ENCODE results near the gene CPA4.

DNA sequence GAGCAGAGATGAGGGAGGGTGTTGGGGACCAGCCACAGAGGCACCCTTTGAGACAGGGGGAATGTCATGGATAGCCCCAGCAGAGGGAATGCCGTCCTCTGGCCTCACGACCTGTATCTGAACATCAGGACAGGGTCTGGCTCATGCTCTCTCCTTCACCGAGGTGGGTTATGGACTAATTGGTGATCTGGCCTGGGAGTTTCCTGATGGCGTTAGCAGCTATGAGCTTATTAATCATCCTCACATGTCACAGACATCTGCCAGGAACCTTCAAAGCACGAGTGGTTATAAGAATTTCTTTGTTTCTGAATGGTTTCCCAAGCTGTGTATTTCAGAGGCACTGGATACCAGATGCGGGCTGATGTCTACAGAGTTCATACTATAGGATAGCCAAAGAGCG is 6.9 kb downstream of the CPA4 start:
- TF ChIP-seq EP300 (IDR thresholded peaks at IDR 0.05) (no peak), POLR2A (IDR thresholded peaks at IDR 0.05) (no peak)
- TF ChIP-seq, protein P1, sequence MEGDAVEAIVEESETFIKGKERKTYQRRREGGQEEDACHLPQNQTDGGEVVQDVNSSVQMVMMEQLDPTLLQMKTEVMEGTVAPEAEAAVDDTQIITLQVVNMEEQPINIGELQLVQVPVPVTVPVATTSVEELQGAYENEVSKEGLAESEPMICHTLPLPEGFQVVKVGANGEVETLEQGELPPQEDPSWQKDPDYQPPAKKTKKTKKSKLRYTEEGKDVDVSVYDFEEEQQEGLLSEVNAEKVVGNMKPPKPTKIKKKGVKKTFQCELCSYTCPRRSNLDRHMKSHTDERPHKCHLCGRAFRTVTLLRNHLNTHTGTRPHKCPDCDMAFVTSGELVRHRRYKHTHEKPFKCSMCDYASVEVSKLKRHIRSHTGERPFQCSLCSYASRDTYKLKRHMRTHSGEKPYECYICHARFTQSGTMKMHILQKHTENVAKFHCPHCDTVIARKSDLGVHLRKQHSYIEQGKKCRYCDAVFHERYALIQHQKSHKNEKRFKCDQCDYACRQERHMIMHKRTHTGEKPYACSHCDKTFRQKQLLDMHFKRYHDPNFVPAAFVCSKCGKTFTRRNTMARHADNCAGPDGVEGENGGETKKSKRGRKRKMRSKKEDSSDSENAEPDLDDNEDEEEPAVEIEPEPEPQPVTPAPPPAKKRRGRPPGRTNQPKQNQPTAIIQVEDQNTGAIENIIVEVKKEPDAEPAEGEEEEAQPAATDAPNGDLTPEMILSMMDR (IDR thresholded peaks at IDR 0.05) = no peak

Measured in suprapubic skin (tissue), 3 donors.